Natural killer cell treated with Interleukin-12 subunit alpha and Interleukin-12 subunit beta and Interleukin-15 and Interleukin-18, amount 100 ng/mL, for 72 hours (primary cell): ENCODE measurements around the gene SFI1. TPM values are rescaled to one million over a fixed set of nuclear protein-coding genes. Genes with fewer than 3 reads are reported as not detected.
"Not testable (repeated sequence)": the region's sequence is repeated elsewhere in the genome, so short reads cannot be mapped to it uniquely, and the experiment has no call there.

Experiments
- ATAC-seq, 2 donors: fragments of 150-1000 bp; cut with Tn5 transposase in 1 of 2; sonication (Bioruptor Pico), chemical (Tn5 transposase) in 1 of 2; 2 replicates each; pipeline ENCODE4 v1.10.0; 2021
- DNase-seq: peaks from one replicate; pipeline ENCODE4 v3.0.0; 2022; ENCODE audit warnings: low spot score
- H3K27ac Mint-ChIP-seq, 2 donors: 1 replicate in 1 of 2; 2 replicates in 1 of 2; pipeline ENCODE4 v1.8.0; 2022; ENCODE audit warnings: mixed read lengths in 2 of 2, mild to moderate bottlenecking in 1 of 2, moderate library complexity in 1 of 2
- H3K27me3 Mint-ChIP-seq, 2 donors: 1 replicate in 1 of 2; 2 replicates in 1 of 2; pipeline ENCODE4 v1.8.0; 2022; ENCODE audit warnings: mixed read lengths in 2 of 2
- H3K36me3 Mint-ChIP-seq: one replicate; pipeline ENCODE4 v1.8.0; 2022; ENCODE audit warnings: mixed read lengths
- H3K4me1 Mint-ChIP-seq, 2 donors: 1 replicate in 1 of 2; 2 replicates in 1 of 2; pipeline ENCODE4 v1.8.0; 2022; ENCODE audit warnings: low read depth in 2 of 2, mixed read lengths in 2 of 2, mild to moderate bottlenecking in 1 of 2
- H3K4me3 Mint-ChIP-seq: one replicate; pipeline ENCODE4 v1.8.0; 2022; ENCODE audit warnings: mixed read lengths
- H3K9me3 Mint-ChIP-seq: 2 replicates; pipeline ENCODE4 v1.8.0; 2022; ENCODE audit warnings: mixed read lengths
- total RNA-seq, 2 donors: library from RNA; stranded (reverse); gene quantifications; one replicate each; pipeline ENCODE4 v1.2.3, GENCODE V29; 2022

SFI1 gene
- 100 to 1,000 TPM; 213 to 332 TPM for total RNA-seq

GRCh38 chr22:31496007-31496734 is at the start of gene SFI1:
TSS of gene SFI1 (plus strand) at chr22:31496536. CDS start at chr22:31508285, 11,749 bp downstream.
- ATAC-seq, result peak; percentile 97 to 98
- DNase-seq, result peak; percentile 95
- Mint-ChIP-seq H3K27ac (peak within 1 kb of the TSS; percentile 79 to 83), H3K27me3 (no peaks in the 10 kb centered on the region), H3K36me3 (peaks cover 8% of the 10 kb centered on the region), H3K4me1 (peaks cover 12 to 16% of the 10 kb centered on the region in 2 donors), H3K4me3 (peak within 1 kb of the TSS; percentile 89), H3K9me3 (no peaks in the 10 kb centered on the region)

- Mint-ChIP-seq H3K27me3 (no peaks in the 10 kb centered on the region), H3K36me3 (peaks cover 30% of the 10 kb centered on the region), H3K9me3 (no peaks in the 10 kb centered on the region), H3K4me3 (no peak overlapping the region), H3K27ac (no peak overlapping the region), H3K4me1 (peaks cover 3 to 5% of the 10 kb centered on the region in 2 donors)
- DNase-seq (no peak), ATAC-seq (no peak)
Measured at GRCh38 chr22:31446767-31447166, 49.6 kb upstream of the SFI1 start.

- Mint-ChIP-seq H3K9me3 (no peaks in the 10 kb centered on the region), H3K4me1 (peaks cover 8 to 9% of the 10 kb centered on the region in 2 donors), H3K36me3 (peaks cover 26% of the 10 kb centered on the region), H3K27ac (no peak overlapping the region), H3K27me3 (no peaks in the 10 kb centered on the region), H3K4me3 (no peak overlapping the region)
- ATAC-seq (no peak), DNase-seq (no peak)
Measured at GRCh38 chr22:31447337-31447736, 49.0 kb upstream of the SFI1 start.

- H3K4me1 Mint-ChIP-seq, result peaks cover 9 to 11% of the 10 kb centered on the region in 2 donors
- ATAC-seq (no peak), DNase-seq (no peak)
- no peaks in the 10 kb centered on the region for H3K27me3 Mint-ChIP-seq
- H3K4me3 Mint-ChIP-seq, result no peak overlapping the region
- H3K9me3 Mint-ChIP-seq, result no peaks in the 10 kb centered on the region
- no peak overlapping the region for H3K27ac Mint-ChIP-seq
- H3K36me3 Mint-ChIP-seq, result peaks cover 21% of the 10 kb centered on the region
Measured at GRCh38 chr22:31448382-31448781, 48.0 kb upstream of the SFI1 start.

DNA sequence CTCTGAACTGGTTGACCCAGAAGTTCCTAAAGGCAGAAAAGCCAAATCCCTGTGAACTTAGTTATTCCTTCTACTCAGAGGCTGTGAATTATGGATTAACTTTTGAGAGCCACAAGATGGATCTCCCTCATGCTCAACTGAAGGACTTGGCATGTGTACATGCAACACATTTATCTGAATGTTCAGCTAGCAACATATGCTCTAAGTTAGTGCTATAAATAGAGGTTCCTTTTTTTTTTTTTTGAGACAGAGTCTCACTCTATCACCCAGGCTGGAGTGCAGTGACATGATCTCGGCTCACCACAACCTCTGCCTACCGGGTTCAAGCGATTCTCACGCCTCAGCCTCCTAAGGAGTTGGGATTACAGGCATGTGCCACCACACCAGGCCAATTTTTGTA is 46.8 kb upstream of the SFI1 start:
- H3K4me1 Mint-ChIP-seq, result peaks cover 9 to 11% of the 10 kb centered on the region in 2 donors
- H3K4me3 Mint-ChIP-seq, result no peak overlapping the region
- peaks cover 21% of the 10 kb centered on the region for H3K36me3 Mint-ChIP-seq
- no peak overlapping the region for H3K27ac Mint-ChIP-seq
- H3K9me3 Mint-ChIP-seq, result no peaks in the 10 kb centered on the region
- DNase-seq, result no peak
- no peaks in the 10 kb centered on the region for H3K27me3 Mint-ChIP-seq
- ATAC-seq, result no peak

DNA sequence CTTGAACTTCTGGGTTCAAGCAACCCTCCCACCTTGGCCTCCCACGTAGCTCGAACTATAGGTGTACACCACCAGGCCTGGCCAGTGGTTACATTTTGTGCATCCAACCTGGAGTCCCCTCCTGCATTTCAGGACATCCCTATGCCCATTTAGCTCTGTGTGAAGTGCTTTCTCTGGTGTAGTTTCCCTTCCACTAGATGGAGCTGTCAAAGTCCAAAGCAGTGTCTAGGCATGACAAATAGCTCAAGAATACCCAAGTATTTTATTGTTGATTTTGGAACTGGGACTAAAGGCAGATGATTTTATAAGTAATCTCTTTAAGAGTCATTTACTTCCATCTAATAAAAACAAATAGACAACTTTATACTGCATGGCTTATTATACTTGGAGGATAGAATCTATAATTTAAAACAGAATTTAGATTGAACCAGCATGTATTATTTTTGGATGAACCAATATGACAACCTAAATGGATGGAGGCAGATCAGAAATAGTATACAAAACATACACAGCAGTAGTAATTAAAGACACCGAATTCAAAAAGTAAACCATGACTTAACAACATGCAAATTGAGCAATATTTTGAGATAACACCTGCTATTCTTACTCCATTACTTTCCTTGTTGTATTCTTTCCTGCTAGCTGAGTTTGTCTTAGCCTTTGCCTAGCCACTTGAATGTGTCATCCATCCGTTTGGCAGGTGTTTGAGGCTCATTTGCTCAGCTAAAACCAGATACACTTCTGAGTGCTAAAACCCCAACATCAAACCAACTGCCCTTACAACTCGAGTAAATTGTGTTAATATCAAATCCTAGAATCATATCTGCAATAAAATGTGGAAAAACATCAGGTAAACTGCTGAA is 44.4 kb upstream of the SFI1 start:
- ATAC-seq (peak in 1 of 2 donors; percentile 73), DNase-seq (no peak)
- H3K27me3 Mint-ChIP-seq, result no peaks in the 10 kb centered on the region
- no peaks in the 10 kb centered on the region for H3K9me3 Mint-ChIP-seq
- peaks cover 7 to 11% of the 10 kb centered on the region in 2 donors for H3K4me1 Mint-ChIP-seq
- no peak overlapping the region for H3K4me3 Mint-ChIP-seq
- peaks cover 11% of the 10 kb centered on the region for H3K36me3 Mint-ChIP-seq
- H3K27ac Mint-ChIP-seq, result peak overlapping the region in 1 of 2 donors; percentile 45

- peaks cover 22% of the 10 kb centered on the region for H3K36me3 Mint-ChIP-seq
- H3K27ac Mint-ChIP-seq, result no peak overlapping the region
- DNase-seq, result no peak
- no peaks in the 10 kb centered on the region for H3K9me3 Mint-ChIP-seq
- H3K4me3 Mint-ChIP-seq, result no peak overlapping the region
- peaks cover 0 to 16% of the 10 kb centered on the region in 2 donors for H3K4me1 Mint-ChIP-seq
- no peaks in the 10 kb centered on the region for H3K27me3 Mint-ChIP-seq
- no peak for ATAC-seq
Measured at GRCh38 chr22:31461699-31462098, 34.6 kb upstream of the SFI1 start.

GRCh38 chr22:31465307-31465706 is 31.0 kb upstream of the SFI1 start:
- ATAC-seq (no peak), DNase-seq (no peak)
- Mint-ChIP-seq H3K27me3 (no peaks in the 10 kb centered on the region), H3K27ac (no peak overlapping the region), H3K4me3 (no peak overlapping the region), H3K9me3 (no peaks in the 10 kb centered on the region), H3K36me3 (peaks cover 11% of the 10 kb centered on the region), H3K4me1 (peaks cover 0 to 12% of the 10 kb centered on the region in 2 donors)

DNA sequence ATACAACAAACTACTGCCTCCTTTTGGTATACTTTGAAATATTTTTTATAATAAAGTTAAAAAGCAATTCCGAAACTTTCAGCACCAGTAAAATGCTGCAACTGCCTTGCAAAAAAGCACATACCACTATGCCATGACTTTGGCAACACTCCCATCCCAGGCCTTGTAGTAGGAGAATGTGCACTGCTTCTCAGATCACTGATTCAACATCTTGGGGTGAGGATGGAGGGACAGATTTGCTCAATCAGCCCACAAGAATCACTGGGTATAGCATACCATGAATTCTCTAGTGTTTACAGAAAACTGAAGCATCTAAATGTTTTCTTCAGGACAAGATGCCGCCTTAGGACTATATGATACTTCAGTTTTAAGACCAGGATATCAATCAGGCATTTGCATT is 21.6 kb upstream of the SFI1 start:
- Mint-ChIP-seq H3K4me1 (peaks cover 22 to 28% of the 10 kb centered on the region in 2 donors), H3K4me3 (no peak overlapping the region), H3K27ac (peak overlapping the region in 1 of 2 donors; percentile 76), H3K27me3 (no peaks in the 10 kb centered on the region), H3K9me3 (no peaks in the 10 kb centered on the region), H3K36me3 (peaks cover 8% of the 10 kb centered on the region)
- DNase-seq, result no peak
- ATAC-seq, result no peak

GRCh38 chr22:31475800-31476199 is 20.5 kb upstream of the SFI1 start:
- Mint-ChIP-seq H3K27me3 (no peaks in the 10 kb centered on the region), H3K27ac (peak overlapping the region in 1 of 2 donors; percentile 21), H3K4me1 (peaks cover 22 to 28% of the 10 kb centered on the region in 2 donors), H3K36me3 (peaks cover 8% of the 10 kb centered on the region), H3K9me3 (no peaks in the 10 kb centered on the region), H3K4me3 (peak overlapping the region; percentile 25)
- DNase-seq, result no peak
- ATAC-seq, result peak in 1 of 2 donors; percentile 70

DNA sequence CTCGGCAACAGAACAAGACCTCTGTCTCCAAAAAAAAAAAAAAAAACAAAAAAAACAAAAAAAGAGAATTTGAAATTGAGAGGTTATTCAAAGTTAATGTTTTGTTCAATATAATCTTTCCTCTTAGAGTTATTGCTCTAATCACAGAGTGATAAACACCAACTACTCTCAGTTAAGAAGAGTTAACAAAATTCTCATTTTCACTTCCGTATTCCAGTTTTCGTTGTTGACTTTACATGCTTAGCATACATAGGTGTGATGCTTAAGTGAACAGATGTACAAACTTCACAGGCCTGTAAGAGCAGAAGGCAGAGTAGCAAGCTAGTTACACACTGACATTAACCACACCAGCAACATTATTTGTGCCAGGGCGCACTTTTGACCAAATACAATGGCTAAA is 19.0 kb upstream of the SFI1 start:
- Mint-ChIP-seq H3K27me3 (no peaks in the 10 kb centered on the region), H3K4me3 (peak overlapping the region; percentile 32), H3K4me1 (peaks cover 25 to 28% of the 10 kb centered on the region in 2 donors), H3K9me3 (no peaks in the 10 kb centered on the region), H3K36me3 (peaks cover 17% of the 10 kb centered on the region), H3K27ac (peak overlapping the region; percentile 19 to 42)
- DNase-seq (no peak), ATAC-seq (no peak)

GRCh38 chr22:31481129-31481528 is 15.2 kb upstream of the SFI1 start:
- H3K9me3 Mint-ChIP-seq, result no peaks in the 10 kb centered on the region
- peaks cover 34% of the 10 kb centered on the region for H3K36me3 Mint-ChIP-seq
- no peaks in the 10 kb centered on the region for H3K27me3 Mint-ChIP-seq
- H3K4me1 Mint-ChIP-seq, result peaks cover 29 to 30% of the 10 kb centered on the region in 2 donors
- ATAC-seq (no peak), DNase-seq (no peak)
- no peak overlapping the region for H3K4me3 Mint-ChIP-seq
- no peak overlapping the region for H3K27ac Mint-ChIP-seq

DNA sequence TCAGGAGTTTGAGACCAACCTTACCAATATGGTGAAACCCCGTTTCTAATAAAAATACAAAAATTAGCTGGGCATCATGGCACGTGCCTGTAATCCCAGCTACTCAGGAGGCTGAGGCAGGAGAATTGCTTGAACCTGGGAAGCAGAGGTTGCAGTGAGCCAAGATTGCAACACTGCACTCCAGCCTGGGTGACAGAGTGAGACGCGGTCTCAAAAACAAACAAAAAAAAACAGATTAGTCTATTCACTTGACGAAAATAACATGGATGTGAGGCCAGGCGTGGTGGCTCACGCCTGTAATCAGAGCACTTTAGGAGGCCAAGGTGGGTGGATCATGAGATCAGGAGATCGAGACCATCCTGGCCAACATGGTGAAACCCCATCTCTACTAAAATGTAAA is 13.9 kb upstream of the SFI1 start:
- peaks cover 37% of the 10 kb centered on the region for H3K36me3 Mint-ChIP-seq
- not testable (repeated sequence) for H3K27ac Mint-ChIP-seq

DNA sequence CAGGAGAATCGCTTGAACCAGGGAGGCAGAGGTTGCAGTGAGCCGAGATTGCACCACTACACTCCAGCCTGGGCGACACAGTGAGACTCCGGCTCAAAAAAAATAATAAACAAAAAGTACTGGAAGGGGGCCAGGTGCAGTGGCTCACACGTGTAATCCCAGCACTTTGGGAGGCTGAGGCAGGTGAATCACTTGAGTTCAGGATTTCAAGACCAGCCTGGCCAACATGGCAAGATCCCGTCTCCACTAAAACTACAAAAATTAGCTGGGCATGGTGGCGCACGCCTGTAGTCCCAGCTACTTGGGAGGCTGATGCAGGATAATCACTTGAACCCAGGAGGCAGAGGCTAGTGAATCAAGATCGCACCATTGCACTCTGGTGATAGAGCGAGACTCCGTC is 10.0 kb upstream of the SFI1 start:
- Mint-ChIP-seq H3K27ac (peak overlapping the region in 1 of 2 donors; percentile 63), H3K36me3 (peaks cover 28% of the 10 kb centered on the region), H3K4me1 (peaks cover 47 to 48% of the 10 kb centered on the region in 2 donors)
- DNase-seq, H3K4me3 Mint-ChIP-seq, ATAC-seq, H3K9me3 Mint-ChIP-seq, H3K27me3 Mint-ChIP-seq: not testable (repeated sequence)

More for the DNA sequence above, 13.9 kb upstream of the SFI1 start:
- peaks cover 30 to 33% of the 10 kb centered on the region in 2 donors for H3K4me1 Mint-ChIP-seq
- not testable (repeated sequence) for ATAC-seq, H3K4me3 Mint-ChIP-seq, DNase-seq, H3K9me3 Mint-ChIP-seq, H3K27me3 Mint-ChIP-seq
